OCI-LY3 (cell line): ENCODE results near the gene ADGRV1.
"Not testable (repeated sequence)": the region's sequence is repeated elsewhere in the genome, so short reads cannot be mapped to it uniquely, and the experiment has no call there.

ENCODE experiments used
- H2AFZ ChIP-seq: fragments of 200-600, 300-600 bp; shearing (Covaris generic); 2 replicates; pipeline ENCODE4 v1.6.0; 2014; ENCODE audit warnings: antibody characterized with exemption, low read depth, low read length
- H3K27ac ChIP-seq: fragments of 200-600, 300-600 bp; sonication (generic); 2 replicates; pipeline ENCODE4 v1.5.1; 2014; ENCODE audit warnings: mild to moderate bottlenecking, low read length, moderate library complexity, mixed read lengths
- H3K27me3 ChIP-seq: fragments of 200-600, 300-600 bp; sonication (generic); 2 replicates; pipeline ENCODE4 v1.6.1; 2014; ENCODE audit warnings: low read depth, low read length, mixed read lengths
- H3K36me3 ChIP-seq: fragments of 200-600, 300-600 bp; sonication (generic); replicated peaks from 2 replicates; pipeline ENCODE3; 2014; ENCODE audit warnings: low read depth, low read length, mixed read lengths
- H3K4me1 ChIP-seq: fragments of 300-600, 200-600 bp; sonication (generic); 2 replicates; pipeline ENCODE4 v1.6.1; 2014; ENCODE audit warnings: low read length, mixed read lengths
- H3K4me2 ChIP-seq: fragments of 200-600, 300-600 bp; sonication (generic); 2 replicates; pipeline ENCODE4 v1.6.1; 2014; ENCODE audit warnings: low read length, mixed read lengths
- H3K4me3 ChIP-seq: fragments of 300-600, 200-600 bp; sonication (generic); 2 replicates; pipeline ENCODE4 v1.5.1; 2014; ENCODE audit warnings: antibody characterized with exemption, mild to moderate bottlenecking, low read length, moderate library complexity
- H3K79me2 ChIP-seq: fragments of 300-600, 200-600 bp; shearing (Covaris generic); 2 replicates; pipeline ENCODE4 v1.6.1; 2014; ENCODE audit warnings: mild to moderate bottlenecking, low read length, mixed read lengths
- H3K9ac ChIP-seq: fragments of 300-600, 200-600 bp; shearing (Covaris generic); 2 replicates; pipeline ENCODE4 v1.6.0; 2014; ENCODE audit warnings: mild to moderate bottlenecking, low read length, moderate library complexity
- H3K9me3 ChIP-seq: fragments of 200-600, 300-600 bp; shearing (Covaris generic); 2 replicates; pipeline ENCODE4 v1.6.1; 2014; ENCODE audit warnings: low read length, mixed read lengths; ENCODE audit not compliant: insufficient read depth
- H4K20me1 ChIP-seq: fragments of 200-600, 300-600 bp; sonication (generic); 2 replicates; pipeline ENCODE4 v1.6.1; 2016; ENCODE audit warnings: low read length, mixed read lengths; ENCODE audit not compliant: insufficient read depth
- CTCF ChIP-seq: fragments of 200-600, 300-600 bp; sonication (generic); IDR thresholded peaks from 2 replicates; pipeline ENCODE4 v1.5.1; 2014; ENCODE audit warnings: antibody characterized with exemption, low read length, low read depth
- EZH2phosphoT487 ChIP-seq: fragments of 200-600 bp; shearing (Covaris generic); IDR thresholded peaks from 2 replicates; pipeline ENCODE4 v1.6.1; 2018; ENCODE audit warnings: antibody characterized with exemption, mixed run types, low read depth

The ADGRV1 gene

GRCh38 chr5:90793183-90793582, 234.6 kb downstream of the ADGRV1 start:
- no peaks in the 10 kb centered on the region for H3K4me1 ChIP-seq
- TF ChIP-seq EZH2phosphoT487 (no peak), CTCF (peak; percentile 19; the same call in 1 of the 2 replicates)
- H3K9me3 ChIP-seq: no peaks in the 10 kb centered on the region
- no peak overlapping the region for H3K27ac ChIP-seq
- no peak overlapping the region for H3K9ac ChIP-seq
- H4K20me1 ChIP-seq: no peaks in the 10 kb centered on the region
- H3K36me3 ChIP-seq: no peaks in the 10 kb centered on the region
- no peaks in the 10 kb centered on the region for H3K27me3 ChIP-seq
- no peak overlapping the region for H3K4me3 ChIP-seq
- no peaks in the 10 kb centered on the region for H3K79me2 ChIP-seq
- no peak overlapping the region for H2AFZ ChIP-seq
- H3K4me2 ChIP-seq: no peak overlapping the region

DNA sequence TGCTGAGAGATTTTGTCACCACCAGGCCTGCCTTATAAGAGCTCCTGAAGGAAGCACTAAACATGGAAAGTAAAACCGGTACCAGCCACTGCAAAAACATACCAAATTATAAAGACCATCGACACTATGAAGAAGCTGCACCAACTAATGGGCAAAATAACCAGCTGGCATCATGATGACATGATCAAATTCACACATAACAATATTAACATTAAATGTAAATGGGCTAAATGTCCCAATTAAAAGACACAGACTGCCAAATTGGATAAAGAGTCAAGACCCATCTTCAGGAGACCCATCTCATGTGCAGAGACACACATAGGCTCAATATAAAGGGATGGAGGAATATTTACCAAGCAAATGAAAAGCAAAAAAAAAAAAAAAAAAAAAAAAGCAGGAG, 238.3 kb downstream of the ADGRV1 start:
- not testable (repeated sequence) for H3K4me1 ChIP-seq, H3K27ac ChIP-seq, H3K9me3 ChIP-seq, H3K79me2 ChIP-seq, H3K4me2 ChIP-seq, H4K20me1 ChIP-seq, H3K9ac ChIP-seq, H3K36me3 ChIP-seq, H3K27me3 ChIP-seq, H2AFZ ChIP-seq, H3K4me3 ChIP-seq

DNA sequence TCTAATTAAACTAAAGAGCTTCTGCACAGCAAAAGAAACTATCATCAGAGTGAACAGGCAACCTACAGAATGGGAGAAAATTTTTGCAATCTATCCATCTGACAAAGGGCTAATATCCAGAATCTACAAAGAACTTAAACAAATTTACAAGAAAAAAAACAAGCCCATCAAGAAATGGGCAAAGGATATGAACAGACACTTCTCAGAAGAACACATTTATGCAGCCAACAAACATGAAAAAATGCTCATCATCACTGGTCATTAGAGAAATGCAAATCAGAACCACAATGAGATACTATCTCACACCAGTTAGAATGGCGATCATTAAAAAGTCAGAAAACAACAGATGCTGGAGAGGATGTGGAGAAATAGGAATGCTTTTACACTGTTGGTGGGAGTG, 241.5 kb downstream of the ADGRV1 start:
- H4K20me1 ChIP-seq, H3K4me1 ChIP-seq, H3K9me3 ChIP-seq, H3K36me3 ChIP-seq, H3K4me3 ChIP-seq, H3K27me3 ChIP-seq, H2AFZ ChIP-seq, H3K4me2 ChIP-seq, H3K79me2 ChIP-seq, H3K9ac ChIP-seq, H3K27ac ChIP-seq: not testable (repeated sequence)

GRCh38 chr5:90800515-90800914, 241.9 kb downstream of the ADGRV1 start:
- H3K27me3 ChIP-seq, H4K20me1 ChIP-seq, H3K9me3 ChIP-seq, H3K4me2 ChIP-seq, H3K27ac ChIP-seq, H2AFZ ChIP-seq, H3K4me1 ChIP-seq, H3K79me2 ChIP-seq, H3K4me3 ChIP-seq, H3K36me3 ChIP-seq, H3K9ac ChIP-seq: not testable (repeated sequence)

GRCh38 chr5:90802474-90803317, 244.1 kb downstream of the ADGRV1 start:
- Histone ChIP-seq H3K4me2 (no peak overlapping the region), H3K79me2 (no peaks in the 10 kb centered on the region), H3K9me3 (no peaks in the 10 kb centered on the region), H3K27ac (no peak overlapping the region), H3K4me1 (no peaks in the 10 kb centered on the region), H3K27me3 (no peaks in the 10 kb centered on the region), H3K4me3 (no peak overlapping the region), H3K9ac (no peak overlapping the region), H3K36me3 (no peaks in the 10 kb centered on the region), H2AFZ (no peak overlapping the region), H4K20me1 (no peaks in the 10 kb centered on the region)
- TF ChIP-seq CTCF (peak; percentile 62), EZH2phosphoT487 (no peak)
